DND-41 (cell line): ENCODE data around the gene SHANK3.

Experiments used
- CTCF ChIP-seq: IDR thresholded peaks from 2 replicates; pipeline ENCODE4 v1.5.1; 2012; ENCODE audit warnings: borderline replicate concordance, low read length, moderate library complexity, mild to moderate bottlenecking; ENCODE audit not compliant: poor library complexity, severe bottlenecking; ENCODE audit errors: extremely low read depth
- EZH2 ChIP-seq: IDR thresholded peaks from 3 replicates; pipeline ENCODE4 v1.6.1; 2012; ENCODE audit warnings: borderline replicate concordance, low read depth, mild to moderate bottlenecking, moderate library complexity, low read length, inconsistent platforms; ENCODE audit not compliant: severe bottlenecking

- TF ChIP-seq EZH2: peak; percentile 62
- TF ChIP-seq CTCF: no peak
These were observed 857 bp downstream of the SHANK3 start for GRCh38 chr22:50673231-50674129.
